Measurements from ENCODE around the gene CYP4F11. TPM values are rescaled to one million over a fixed set of nuclear protein-coding genes. Genes with fewer than 3 reads are reported as not detected.

CYP4F11 gene
- total and polyA plus RNA-seq, 2 experiments from 2014 or later = not detected

DNA sequence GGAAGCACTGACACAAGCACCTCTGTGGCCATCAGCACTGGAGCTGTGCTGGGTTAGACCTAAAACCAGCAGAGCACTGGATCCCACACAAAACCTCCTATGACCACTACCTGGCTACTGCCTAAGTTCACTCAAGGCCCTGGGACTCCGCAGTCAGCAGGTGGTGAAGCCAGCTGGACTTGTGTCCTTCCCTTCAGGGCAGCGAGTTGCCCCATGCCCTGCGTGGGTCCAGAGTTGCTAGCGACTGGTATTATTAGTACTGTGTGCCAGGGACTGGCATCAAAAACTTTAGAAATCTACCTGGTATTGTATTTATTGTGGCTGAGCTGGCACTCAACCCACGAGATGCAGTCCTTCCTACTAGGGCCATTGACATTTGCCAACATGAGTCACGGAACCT lies 20.5 kb upstream of the CYP4F11 start:
- Histone ChIP-seq H4K20me1 (replicated peaks; ENCODE audit: insufficient read depth) (no peaks in the 10 kb centered on the region), H2AFZ (no peak overlapping the region), H3K4me1 (ENCODE audit: insufficient read depth) (no peaks in the 10 kb centered on the region), H3K27me3 (ENCODE audit: insufficient read depth) (no peaks in the 10 kb centered on the region), H3F3A (replicated peaks; ENCODE audit: low read depth) (no peaks in the 10 kb centered on the region), H3K79me2 (replicated peaks; ENCODE audit: insufficient read depth) (no peaks in the 10 kb centered on the region), H3K4me2 (no peak overlapping the region), H3K36me3 (ENCODE audit: insufficient read depth) (no peaks in the 10 kb centered on the region; the same call in 1 of the 2 replicates), H3K4me3 (no peak overlapping the region), H3K27ac (ENCODE audit: low read depth) (no peak overlapping the region), H3K9me2 (ENCODE audit: insufficient read depth) (no peaks in the 10 kb centered on the region)
- H3K9me3 Mint-ChIP-seq = peaks cover 99% of the 10 kb centered on the region
- H3K36me3 Mint-ChIP-seq (ENCODE audit: low read depth) = peaks cover 25% of the 10 kb centered on the region
- ATAC-seq = no peak
- H3K27ac Mint-ChIP-seq = no peak overlapping the region
- TF ChIP-seq CREB1 (CRISPR knock-in tag; IDR thresholded peaks at IDR 0.05; ENCODE audit: low read depth) (no peak), EZH2 (IDR thresholded peaks at IDR 0.05; ENCODE audit: low read depth, unreplicated experiment) (no peak), NANOG (IDR thresholded peaks at IDR 0.05; ENCODE audit: borderline replicate concordance) (no peak), EZH2phosphoT487 (IDR thresholded peaks at IDR 0.05; ENCODE audit: unreplicated experiment) (no peak), JUNB (IDR thresholded peaks at IDR 0.05; ENCODE audit: unreplicated experiment) (no peak), ZNF114 (CRISPR knock-in tag; IDR thresholded peaks at IDR 0.05) (no peak), ZNF331 (CRISPR knock-in tag; IDR thresholded peaks at IDR 0.05; ENCODE audit: low read depth) (no peak), STAT1 (IDR thresholded peaks at IDR 0.05; ENCODE audit: unreplicated experiment) (no peak)
- TF ChIP-seq, protein P1, sequence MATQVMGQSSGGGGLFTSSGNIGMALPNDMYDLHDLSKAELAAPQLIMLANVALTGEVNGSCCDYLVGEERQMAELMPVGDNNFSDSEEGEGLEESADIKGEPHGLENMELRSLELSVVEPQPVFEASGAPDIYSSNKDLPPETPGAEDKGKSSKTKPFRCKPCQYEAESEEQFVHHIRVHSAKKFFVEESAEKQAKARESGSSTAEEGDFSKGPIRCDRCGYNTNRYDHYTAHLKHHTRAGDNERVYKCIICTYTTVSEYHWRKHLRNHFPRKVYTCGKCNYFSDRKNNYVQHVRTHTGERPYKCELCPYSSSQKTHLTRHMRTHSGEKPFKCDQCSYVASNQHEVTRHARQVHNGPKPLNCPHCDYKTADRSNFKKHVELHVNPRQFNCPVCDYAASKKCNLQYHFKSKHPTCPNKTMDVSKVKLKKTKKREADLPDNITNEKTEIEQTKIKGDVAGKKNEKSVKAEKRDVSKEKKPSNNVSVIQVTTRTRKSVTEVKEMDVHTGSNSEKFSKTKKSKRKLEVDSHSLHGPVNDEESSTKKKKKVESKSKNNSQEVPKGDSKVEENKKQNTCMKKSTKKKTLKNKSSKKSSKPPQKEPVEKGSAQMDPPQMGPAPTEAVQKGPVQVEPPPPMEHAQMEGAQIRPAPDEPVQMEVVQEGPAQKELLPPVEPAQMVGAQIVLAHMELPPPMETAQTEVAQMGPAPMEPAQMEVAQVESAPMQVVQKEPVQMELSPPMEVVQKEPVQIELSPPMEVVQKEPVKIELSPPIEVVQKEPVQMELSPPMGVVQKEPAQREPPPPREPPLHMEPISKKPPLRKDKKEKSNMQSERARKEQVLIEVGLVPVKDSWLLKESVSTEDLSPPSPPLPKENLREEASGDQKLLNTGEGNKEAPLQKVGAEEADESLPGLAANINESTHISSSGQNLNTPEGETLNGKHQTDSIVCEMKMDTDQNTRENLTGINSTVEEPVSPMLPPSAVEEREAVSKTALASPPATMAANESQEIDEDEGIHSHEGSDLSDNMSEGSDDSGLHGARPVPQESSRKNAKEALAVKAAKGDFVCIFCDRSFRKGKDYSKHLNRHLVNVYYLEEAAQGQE (IDR thresholded peaks at IDR 0.05; ENCODE audit: unreplicated experiment) = no peak
- TF ChIP-seq, protein P2, sequence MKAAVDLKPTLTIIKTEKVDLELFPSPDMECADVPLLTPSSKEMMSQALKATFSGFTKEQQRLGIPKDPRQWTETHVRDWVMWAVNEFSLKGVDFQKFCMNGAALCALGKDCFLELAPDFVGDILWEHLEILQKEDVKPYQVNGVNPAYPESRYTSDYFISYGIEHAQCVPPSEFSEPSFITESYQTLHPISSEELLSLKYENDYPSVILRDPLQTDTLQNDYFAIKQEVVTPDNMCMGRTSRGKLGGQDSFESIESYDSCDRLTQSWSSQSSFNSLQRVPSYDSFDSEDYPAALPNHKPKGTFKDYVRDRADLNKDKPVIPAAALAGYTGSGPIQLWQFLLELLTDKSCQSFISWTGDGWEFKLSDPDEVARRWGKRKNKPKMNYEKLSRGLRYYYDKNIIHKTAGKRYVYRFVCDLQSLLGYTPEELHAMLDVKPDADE (IDR thresholded peaks at IDR 0.05) = no peak
- DNase-seq (ENCODE audit: low spot score) = no peak
- no peaks in the 10 kb centered on the region for H3K27me3 Mint-ChIP-seq (ENCODE audit: insufficient read depth, low read depth, poor library complexity)
- H3K4me3 Mint-ChIP-seq = no peak overlapping the region
- no peaks in the 10 kb centered on the region for H3K4me1 Mint-ChIP-seq

DNA sequence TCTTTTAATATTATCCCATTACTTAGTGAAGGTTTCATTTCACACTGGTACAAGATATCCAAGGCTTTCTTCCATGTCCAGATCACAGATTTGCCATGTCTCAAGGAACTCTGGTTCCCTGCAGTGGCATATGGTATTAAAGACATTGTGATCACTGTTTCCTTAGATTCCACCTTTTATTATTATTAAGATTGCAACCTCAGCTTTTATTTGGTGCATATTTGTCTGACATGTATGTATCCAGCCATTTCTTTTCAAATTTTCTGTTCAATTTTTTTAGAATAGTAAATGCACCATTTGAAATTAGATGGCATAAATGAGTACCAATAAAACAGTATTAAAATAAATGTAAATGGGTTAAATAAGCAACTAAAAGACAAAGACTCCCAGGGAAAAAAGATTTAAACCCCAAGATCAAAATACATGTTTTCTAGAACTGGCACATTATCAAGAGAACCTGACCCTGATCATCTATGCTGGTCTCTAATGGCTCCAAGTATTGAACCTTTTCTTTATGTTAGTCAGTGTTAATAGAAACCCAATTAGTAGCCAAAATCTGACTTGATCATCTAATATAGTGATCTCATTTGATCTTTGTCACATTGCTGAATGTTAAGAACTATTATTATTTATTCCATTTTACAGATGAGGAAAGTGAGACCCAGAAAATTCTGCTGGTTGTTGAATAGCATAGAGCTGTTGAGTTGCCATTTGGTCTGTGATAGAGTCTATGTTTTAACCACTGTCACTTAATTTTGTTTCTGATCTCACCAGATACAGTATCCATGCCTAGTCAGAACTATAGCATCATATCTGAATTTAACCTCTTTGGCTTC lies 14.1 kb upstream of the CYP4F11 start, which contains the start of gene OR10H4:
OR10H4 (plus strand) TSS at position 786 of the 836 bp plus-strand sequence; CDS start at position 786, 0 bp downstream.
- no peaks in the 10 kb centered on the region for H3K4me1 Mint-ChIP-seq

More for the DNA sequence above, 14.1 kb upstream of the CYP4F11 start, which contains the start of gene OR10H4:
- DNase-seq (ENCODE audit: low spot score) (no peak), ATAC-seq (no peak)
- Mint-ChIP-seq H3K36me3 (ENCODE audit: low read depth) (peaks cover 24% of the 10 kb centered on the region), H3K9me3 (peaks cover 90% of the 10 kb centered on the region), H3K4me3 (no peak within 1 kb of the TSS), H3K27ac (no peak within 1 kb of the TSS), H3K27me3 (ENCODE audit: insufficient read depth, low read depth, poor library complexity) (no peaks in the 10 kb centered on the region)
- Histone ChIP-seq H3F3A (replicated peaks; ENCODE audit: low read depth) (no peaks in the 10 kb centered on the region), H3K36me3 (ENCODE audit: insufficient read depth) (peaks cover 6% of the 10 kb centered on the region; the same call in 1 of the 2 replicates), H3K9me2 (ENCODE audit: insufficient read depth) (no peaks in the 10 kb centered on the region), H4K20me1 (replicated peaks; ENCODE audit: insufficient read depth) (no peaks in the 10 kb centered on the region), H2AFZ (no peak within 1 kb of the TSS), H3K4me1 (ENCODE audit: insufficient read depth) (no peaks in the 10 kb centered on the region), H3K4me2 (no peak within 1 kb of the TSS), H3K27me3 (ENCODE audit: insufficient read depth) (no peaks in the 10 kb centered on the region), H3K79me2 (replicated peaks; ENCODE audit: insufficient read depth) (no peaks in the 10 kb centered on the region), H3K4me3 (no peak within 1 kb of the TSS), H3K27ac (ENCODE audit: low read depth) (no peak within 1 kb of the TSS)
- no peak for TF ChIP-seq STAT1 (IDR thresholded peaks at IDR 0.05; ENCODE audit: unreplicated experiment)
- no peak for TF ChIP-seq CREB1 (CRISPR knock-in tag; IDR thresholded peaks at IDR 0.05; ENCODE audit: low read depth)
- TF ChIP-seq EZH2phosphoT487 (IDR thresholded peaks at IDR 0.05; ENCODE audit: unreplicated experiment) = no peak
- no peak for TF ChIP-seq JUNB (IDR thresholded peaks at IDR 0.05; ENCODE audit: unreplicated experiment)
- no peak for TF ChIP-seq POLR2AphosphoS5 (IDR thresholded peaks at IDR 0.05; ENCODE audit: low read depth)
- TF ChIP-seq ZNF331 (CRISPR knock-in tag; IDR thresholded peaks at IDR 0.05; ENCODE audit: low read depth) = no peak
- TF ChIP-seq, protein P2 (IDR thresholded peaks at IDR 0.05) = no peak

Measured in GM23338 (cell line).